T47D (cell line): ENCODE results near the gene MEAF6.

Experiments used
- DNase-seq, 2 experiments: peaks; one replicate each; pipeline versions ENCODE4 v3.0.0 to v3.0.0-alpha.2; 2011 to 2012; ENCODE audit warnings: low read depth in 1 of 2, low spot score in 1 of 2
- JUND ChIP-seq: IDR thresholded peaks from 2 replicates; pipeline ENCODE4 v1.6.1; 2012; ENCODE audit warnings: low read depth
- in situ Hi-C: cut with HindIII; loops from 2 replicates; pipeline ENCODE4 v1.10.0; 2016; ENCODE audit warnings: low sequenced_read_pairs, low pct_unique_long_range_greater_than_20kb

Gene MEAF6

DNA sequence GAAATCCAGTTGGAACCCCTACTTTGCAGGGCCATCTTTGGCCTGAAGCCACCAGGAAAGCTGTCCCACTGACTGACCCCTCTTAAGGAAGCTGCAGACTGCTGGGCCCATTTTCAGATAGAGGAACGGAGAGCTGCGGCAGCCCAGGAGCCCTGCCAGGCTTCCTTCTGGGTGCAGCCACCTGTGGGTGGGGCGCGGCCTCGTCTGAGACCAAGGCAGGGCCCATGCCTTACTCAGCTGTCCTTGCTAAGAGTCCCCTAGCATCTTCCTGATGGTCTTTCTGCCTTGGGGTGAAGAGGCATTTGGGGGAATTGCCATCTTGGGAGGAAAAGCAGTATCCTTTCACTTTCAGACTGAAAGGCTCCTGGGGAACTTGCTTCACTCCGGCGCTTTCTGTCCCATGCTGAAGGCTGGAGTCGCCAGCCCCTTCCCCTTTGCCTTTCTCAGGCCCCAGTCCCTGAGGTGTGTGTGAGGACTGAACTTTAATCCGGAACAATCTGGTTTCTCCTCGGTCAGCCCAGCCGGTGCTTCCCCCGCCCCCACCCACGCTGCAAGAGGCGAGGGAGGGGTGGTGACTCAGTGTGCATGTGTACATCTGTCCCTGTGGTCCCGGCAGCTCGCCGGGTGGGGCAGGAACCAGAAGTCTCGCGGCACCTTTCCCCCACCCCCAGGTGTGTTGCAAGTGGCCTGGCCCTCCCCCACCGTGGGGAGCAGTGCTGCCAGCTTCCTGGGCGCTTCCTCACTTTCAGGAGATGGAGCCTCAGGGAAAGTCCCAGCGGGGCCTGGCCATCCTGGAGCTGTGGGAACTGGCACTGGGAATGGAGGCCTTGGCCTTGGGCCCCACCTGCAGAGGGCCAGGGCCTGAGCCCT lies 35.1 kb downstream of the MEAF6 start:
- in situ Hi-C loops, result no loop called here
- peak in 1 of 2 experiments; percentile 87 for DNase-seq

DNA sequence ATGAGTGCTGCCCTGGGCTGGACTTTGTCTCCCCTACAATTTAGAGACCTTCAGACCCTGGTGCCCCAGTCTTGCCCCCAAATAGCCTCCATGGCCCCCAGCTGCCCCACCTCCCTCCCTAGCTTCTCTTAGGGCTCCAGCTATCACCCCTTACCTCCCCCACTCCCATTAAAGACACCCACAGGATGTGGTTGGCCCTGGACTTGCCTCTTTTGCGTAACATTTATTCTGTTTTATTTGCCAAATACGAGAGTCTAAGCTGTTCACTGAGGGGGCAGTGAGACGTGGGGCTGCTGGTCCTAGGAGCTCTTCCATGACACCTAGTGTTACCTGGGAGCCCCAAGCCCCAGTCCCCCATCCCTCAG lies 35.7 kb downstream of the MEAF6 start:
- no peak for DNase-seq
- TF ChIP-seq JUND, result no peak
- in situ Hi-C loops, result no loop called here

More for the DNA sequence above, 35.1 kb downstream of the MEAF6 start:
- TF ChIP-seq JUND, result no peak

DNA sequence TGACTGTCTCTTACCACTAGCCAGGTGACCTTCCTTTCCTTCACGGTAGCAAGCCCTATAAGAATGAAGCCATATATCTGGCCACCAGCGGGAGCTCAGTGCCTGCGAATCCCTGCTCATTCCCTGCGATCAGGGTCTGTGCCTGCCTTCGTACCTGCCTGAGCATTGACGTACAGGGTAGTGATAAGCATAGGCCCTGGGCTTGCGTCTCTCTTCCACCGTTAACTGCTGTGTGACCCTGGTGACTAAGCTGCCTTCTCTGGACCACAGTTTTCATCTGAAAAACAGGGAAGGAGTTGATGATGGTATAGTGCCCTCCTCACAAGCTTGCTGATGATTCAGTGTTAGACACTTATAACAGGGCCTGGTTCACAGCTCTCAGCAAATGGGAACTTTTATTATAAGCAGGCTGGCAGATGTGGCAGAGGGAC lies 36.1 kb downstream of the MEAF6 start:
- in situ Hi-C loops, result no loop called here
- no peak for TF ChIP-seq JUND
- DNase-seq, result no peak

DNA sequence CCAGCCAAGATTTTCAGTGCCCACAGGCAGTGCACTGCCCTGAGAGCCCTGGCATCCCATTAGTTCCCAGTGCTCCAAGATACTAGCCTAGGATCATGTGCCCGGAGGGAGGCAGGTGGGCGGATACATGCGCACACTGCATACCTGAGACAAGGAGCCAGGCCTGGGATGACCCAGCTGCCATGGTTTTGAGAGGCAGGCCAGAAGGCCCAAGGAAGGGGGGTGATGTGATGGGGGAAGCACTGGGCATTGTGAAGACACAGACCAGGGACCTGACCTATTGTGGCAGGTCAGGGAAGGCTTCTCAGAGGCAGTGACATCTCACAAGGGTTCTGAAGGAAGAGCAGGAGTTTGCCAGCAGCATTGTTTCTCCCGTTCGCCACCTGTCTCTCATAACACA lies 36.6 kb downstream of the MEAF6 start:
- no peak for TF ChIP-seq JUND
- no peak for DNase-seq
- in situ Hi-C loops, result no loop called here

DNA sequence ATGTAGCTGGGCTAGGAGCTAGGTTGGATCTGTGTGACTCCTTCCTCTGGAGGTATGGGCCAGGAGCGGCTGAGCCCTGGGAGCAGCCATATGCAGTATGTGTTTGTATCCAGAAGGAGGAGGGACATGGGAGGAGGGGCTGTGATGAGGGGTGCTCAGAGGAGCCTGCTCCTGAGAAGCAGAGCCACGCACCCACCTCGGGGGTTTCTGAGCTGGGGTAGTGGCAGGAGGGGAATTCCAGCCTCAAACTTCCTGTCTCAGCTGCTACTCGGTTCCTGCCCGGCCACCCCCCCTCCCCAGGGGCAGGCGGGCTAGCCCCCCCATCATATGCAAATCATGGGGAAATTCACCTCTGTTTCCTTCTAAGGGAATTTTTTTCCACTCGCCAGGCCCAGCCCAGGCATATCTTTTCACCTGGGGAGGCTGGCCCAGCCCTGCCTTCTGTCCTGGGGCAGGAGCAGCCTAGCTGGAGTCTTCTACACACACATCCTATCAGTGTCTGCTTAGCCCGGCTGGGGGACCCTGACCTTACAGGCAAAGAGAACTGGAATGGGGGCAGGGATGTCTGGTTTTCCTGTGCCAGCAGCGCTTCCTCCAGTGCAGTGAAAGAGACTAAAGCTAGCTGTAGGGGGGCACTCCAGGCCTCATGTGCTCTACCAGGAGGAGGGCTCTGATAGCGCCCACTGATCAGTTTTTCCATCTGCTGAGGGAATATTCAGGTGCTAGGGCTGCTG lies 37.2 kb downstream of the MEAF6 start:
- no peak for TF ChIP-seq JUND
- in situ Hi-C loops, result no loop called here
- no peak for DNase-seq

DNA sequence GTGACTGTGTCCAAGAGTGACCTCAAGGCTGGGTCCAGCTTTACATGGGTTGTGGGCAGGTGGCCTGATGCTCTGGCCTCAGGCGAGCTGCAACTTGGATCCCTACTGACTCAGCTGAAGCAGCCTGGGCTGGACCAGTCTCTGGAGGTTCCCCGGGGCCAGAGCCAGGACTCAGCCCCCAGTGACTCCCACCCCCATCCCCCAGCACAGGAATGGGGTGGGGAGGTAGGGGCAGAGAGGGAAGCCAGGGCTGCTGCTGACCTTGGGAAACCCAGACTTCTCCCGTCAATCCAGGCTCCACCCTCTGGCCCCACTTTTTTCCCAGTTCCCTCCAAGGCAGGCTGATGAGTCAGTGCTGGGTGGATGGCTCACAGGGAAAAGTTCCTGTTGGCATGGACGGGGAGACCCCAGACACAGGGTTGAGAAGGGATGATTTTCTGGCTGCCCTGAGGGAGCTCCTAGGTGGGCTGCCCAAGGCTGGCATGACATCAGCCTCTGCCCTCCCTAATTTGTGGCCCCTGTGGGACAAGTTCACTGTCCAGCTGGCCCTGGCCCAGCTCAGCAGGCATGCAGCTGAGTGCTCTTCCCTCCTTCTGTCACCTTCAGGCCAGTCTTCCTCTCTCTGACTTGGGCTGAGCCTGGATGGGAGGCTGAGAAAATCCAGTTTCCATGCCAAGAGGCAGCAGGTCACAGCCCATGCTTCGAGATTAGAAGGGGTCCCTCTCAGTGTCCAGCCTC lies 37.9 kb downstream of the MEAF6 start:
- DNase-seq, result no peak
- in situ Hi-C loops, result no loop called here

DNA sequence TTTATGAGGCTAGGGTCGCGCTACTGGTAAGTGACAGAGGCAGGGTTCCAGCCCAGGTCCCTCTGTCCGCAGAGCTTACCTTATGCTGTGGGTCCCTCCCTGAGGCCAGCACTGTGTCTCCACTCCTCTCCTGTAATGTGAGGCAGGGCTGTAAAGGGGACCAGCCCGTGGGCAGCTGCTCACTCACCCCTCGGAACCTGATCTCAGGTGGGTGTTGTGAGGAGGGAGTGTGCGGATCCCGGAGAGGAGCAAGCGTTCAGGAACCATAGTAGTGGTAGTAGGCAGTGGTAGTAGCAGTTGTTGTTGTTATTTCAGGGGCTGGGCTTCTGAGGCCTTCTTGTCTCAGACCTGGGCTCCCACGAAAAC lies 38.5 kb downstream of the MEAF6 start:
- TF ChIP-seq JUND, result no peak
- no peak for DNase-seq
- in situ Hi-C loops, result no loop called here

More for the DNA sequence above, 37.9 kb downstream of the MEAF6 start:
- no peak for TF ChIP-seq JUND

DNA sequence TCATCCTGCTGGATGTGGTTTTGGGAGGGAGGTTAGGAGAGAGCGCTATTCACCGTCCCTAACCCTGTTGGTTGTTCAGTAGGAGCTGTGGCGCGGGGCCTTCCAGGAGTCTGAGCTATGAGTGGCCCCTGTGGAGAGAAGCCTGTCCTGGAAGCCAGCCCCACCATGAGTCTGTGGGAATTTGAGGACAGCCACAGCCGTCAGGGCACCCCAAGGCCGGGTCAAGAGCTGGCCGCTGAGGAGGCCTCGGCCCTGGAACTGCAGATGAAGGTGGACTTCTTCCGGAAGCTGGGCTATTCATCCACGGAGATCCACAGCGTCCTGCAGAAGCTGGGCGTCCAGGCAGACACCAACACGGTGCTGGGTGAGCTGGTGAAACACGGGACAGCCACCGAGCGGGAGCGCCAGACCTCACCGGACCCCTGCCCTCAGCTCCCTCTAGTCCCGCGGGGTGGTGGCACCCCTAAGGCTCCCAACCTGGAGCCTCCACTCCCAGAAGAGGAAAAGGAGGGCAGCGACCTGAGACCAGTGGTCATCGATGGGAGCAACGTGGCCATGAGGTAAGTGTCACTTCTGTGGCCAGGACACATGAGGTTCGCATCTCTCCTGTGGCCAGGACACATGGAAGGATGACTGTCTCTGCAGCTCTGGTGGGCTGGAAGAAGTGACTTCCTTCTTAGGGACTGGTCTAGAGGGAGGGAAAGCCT lies 39.0 kb downstream of the MEAF6 start:
- in situ Hi-C loops, result no loop called here
- no peak for TF ChIP-seq JUND
- no peak for DNase-seq

DNA sequence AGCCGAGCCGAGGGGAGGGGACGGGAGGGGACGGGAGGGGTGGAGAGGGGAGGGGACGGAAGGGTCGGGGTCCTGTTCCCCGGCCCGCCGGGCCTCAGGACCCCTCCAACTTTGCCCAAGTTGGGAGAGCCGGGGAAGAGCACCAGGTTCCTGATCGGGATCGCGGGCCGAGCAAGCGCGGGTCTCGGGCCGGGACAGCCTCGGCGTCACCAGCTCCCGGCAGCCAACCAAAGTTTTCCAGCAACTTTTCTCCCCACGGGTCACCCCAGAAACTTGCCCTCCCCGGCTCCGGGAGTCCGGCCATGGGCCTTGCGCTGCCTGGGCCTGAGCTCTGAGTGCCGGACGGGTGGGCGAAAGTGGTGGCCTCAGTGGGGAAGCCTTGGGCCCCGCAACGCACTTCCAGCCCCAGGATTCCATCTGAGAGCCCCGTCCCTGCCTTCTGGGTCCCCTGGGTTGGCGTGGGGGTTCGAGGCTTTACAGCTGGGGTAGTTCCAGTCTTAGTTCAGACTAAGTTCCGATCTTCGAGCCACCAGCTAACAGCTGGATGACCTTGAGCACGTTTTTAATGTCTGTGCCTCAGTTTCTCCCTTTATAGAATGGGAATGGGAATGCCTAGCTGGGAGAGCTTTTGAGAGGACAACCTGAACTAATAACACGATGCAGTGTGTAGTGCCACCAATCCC lies 39.7 kb downstream of the MEAF6 start:
- in situ Hi-C loops, result no loop called here
- no peak for DNase-seq
- TF ChIP-seq JUND, result no peak

DNA sequence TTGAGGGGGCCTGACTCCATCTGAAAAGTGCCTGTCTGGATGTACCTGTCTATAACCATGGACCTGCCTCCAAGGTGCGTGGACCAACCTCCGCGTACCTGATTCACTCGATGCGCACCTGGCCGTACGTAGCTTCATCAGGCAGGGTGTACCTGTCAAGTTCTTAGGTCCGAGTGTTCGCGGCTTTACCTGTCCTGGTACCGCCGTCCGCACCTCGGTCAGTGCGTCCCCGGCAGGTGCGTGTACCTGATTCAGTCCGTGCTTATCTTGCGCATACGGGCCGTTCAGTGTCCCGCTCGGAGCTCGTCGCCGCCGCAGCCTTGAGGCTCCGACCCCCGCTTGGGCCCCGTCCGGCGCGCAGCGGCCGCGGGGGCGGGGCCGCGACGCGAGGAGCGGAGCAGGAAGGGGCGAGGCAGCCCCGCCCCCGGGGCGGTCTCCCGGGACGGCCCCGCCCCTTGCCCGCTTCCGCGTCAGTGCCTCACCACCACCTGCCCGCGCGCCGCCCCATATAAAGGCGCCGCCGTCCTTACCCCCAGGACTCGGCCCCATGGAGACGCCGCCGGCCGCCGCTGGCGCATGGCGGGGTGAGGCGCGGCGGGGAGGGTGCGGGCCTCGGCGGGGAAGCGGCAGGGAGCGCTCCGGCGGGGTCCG lies 40.4 kb downstream of the MEAF6 start, which contains the start of gene ZC3H12A:
ZC3H12A (plus strand) TSS at position 535 of the 651 bp plus-strand sequence. CDS start 917 bp downstream, outside the sequence.
- in situ Hi-C loops, result no loop called here
- TF ChIP-seq JUND, result no peak
- DNase-seq, result peak; percentile 80 to 90

DNA sequence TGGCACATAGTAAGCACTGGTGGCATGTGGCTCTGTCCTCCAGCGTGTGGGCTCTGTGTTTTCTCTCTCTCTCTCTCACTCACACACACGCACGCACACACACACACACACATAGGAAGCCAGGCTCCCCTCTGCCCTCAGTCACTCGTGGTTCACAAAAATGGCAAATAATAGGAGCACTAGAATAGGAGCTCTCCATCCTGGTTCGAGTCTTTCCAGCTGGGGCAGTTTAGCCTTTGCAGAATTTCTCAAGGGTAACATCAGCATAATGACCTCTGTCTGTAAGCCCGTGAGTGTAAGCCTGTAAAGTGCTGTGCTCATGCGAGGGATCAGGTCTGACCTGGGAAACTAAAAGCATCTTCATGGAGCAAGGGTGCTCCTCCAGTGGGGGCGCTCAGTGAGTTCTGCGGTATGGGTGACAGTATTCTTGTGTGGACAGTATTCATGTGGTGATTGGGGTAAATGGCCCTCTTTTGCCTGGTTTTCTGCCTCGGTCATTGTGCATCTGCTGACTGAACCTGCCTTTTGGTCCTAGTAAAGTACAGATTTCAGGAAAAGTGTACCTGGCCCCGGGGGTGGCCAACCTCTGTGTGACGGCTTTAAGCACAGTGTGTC lies 41.0 kb downstream of the MEAF6 start:
- in situ Hi-C loops, result no loop called here
- TF ChIP-seq JUND, result no peak
- DNase-seq, result no peak
